Activated B cell treated with CpG ODN at 0.5 μM for 24 hours (primary cell): ENCODE data around the gene SBK3. TPM values are rescaled to one million over a fixed set of nuclear protein-coding genes. Genes with fewer than 3 reads are reported as not detected.

ENCODE experiments used
- ATAC-seq: fragments of 200-7000 bp; cut with Tn5 transposase; one replicate; pipeline ENCODE4 v1.10.0; 2021; ENCODE audit warnings: low read depth, mild to moderate bottlenecking, moderate library complexity
- CTCF ChIA-PET: fragments of 350-600 bp; sonication (Branson Sonifier 250); formaldehyde crosslinking; loops from one replicate; lab custom pipeline; 2021; ENCODE audit warnings: antibody characterized with exemption; lab: Charles Lee
- POLR2A ChIA-PET: fragments of 350-600 bp; sonication (Branson Sonifier 250); formaldehyde crosslinking; loops from one replicate; lab custom pipeline; 2021; ENCODE audit warnings: antibody characterized with exemption; lab: Charles Lee
- DNase-seq: peaks from one replicate; pipeline ENCODE4 v3.0.0; 2022
- H3K27ac Mint-ChIP-seq: one replicate; pipeline ENCODE4 v1.8.0; 2020; ENCODE audit warnings: mixed read lengths
- H3K27me3 Mint-ChIP-seq: one replicate; pipeline ENCODE4 v1.8.0; 2021; ENCODE audit warnings: mixed read lengths
- H3K36me3 Mint-ChIP-seq: one replicate; pipeline ENCODE4 v1.8.0; 2021; ENCODE audit warnings: low read depth, mixed read lengths
- H3K4me1 Mint-ChIP-seq: one replicate; pipeline ENCODE4 v1.8.0; 2021; ENCODE audit warnings: mixed read lengths
- H3K4me3 Mint-ChIP-seq: one replicate; pipeline ENCODE4 v1.8.0; 2020; ENCODE audit warnings: mild to moderate bottlenecking, mixed read lengths
- H3K9me3 Mint-ChIP-seq: one replicate; pipeline ENCODE4 v1.8.0; 2020; ENCODE audit warnings: mixed read lengths
- intact Hi-C: fragments of 100-400 bp; cut with micrococcal nuclease; formaldehyde crosslinking; loops from one replicate; pipeline ENCODE4 v1.15.1; 2024
- total RNA-seq: library from RNA; stranded (reverse); gene quantifications from 2 replicates; pipeline ENCODE4 v1.2.3, GENCODE V29; 2022
- TF ChIP-seq, protein P1 (sequence below): fragments of 200-600 bp; IDR thresholded peaks from one replicate; pipeline ENCODE4 v1.8.0; 2022; ENCODE audit warnings: antibody characterized with exemption, mild to moderate bottlenecking

The SBK3 gene
- total RNA-seq, 1 donor from 2014 or later = not detected

DNA sequence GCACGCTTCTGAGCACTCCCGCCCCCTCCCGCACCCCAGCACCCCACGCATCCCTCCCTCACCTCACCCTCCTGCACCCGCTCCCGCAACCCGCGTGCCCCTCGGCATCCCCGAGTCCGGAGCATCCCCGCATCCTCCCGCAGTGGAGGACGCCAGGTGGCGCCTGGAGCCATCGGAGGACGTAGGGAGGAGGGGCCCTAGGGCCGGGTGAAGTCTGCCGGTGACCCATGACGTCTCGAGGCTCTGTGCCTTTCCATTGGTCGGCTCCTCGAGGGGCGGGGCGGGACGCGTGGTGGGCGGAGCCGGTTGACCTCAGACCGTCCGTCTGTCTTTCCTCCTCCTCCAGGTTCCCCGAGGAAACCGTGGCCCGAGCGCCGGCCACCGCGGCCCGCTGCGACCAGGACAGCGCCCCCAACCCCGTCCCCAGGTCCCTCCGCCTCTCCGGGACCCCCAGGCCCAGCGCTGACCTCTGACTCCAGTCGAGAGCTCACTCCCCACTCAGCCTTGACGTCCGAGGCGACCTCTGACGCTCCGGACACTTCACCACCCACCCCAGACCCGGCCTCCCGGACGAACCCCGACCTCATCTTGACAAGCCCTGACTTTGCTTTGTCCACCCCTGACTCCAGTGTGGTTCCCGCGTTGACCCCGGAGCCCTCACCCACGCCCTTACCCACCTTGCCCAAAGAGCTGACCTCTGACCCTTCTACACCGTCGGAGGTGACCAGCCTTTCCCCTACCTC lies 28.3 kb downstream of the SBK3 start:
- Mint-ChIP-seq H3K36me3 (no peaks in the 10 kb centered on the region), H3K27ac (peak overlapping the region; percentile 87), H3K27me3 (peaks cover 10% of the 10 kb centered on the region), H3K4me1 (peaks cover 3% of the 10 kb centered on the region), H3K9me3 (no peaks in the 10 kb centered on the region), H3K4me3 (peak overlapping the region; percentile 76)
- intact Hi-C loops = loop anchor here (1.0 to 10.0 kb wide), 6 partner anchors 70 to 548 kb away; partner anchors contain the start of gene FIZ1
- ChIA-PET CTCF (interaction anchor here (0.6 to 1.9 kb wide), 5 partner anchors 13 to 115 kb away, joined by 3 to 27 read pairs (median 7); no protein-coding TSS in a partner anchor), POLR2A (interaction anchor here (0.6 to 1.5 kb wide), 6 partner anchors 82 to 118 kb away, joined by 4 to 14 read pairs (median 7); partner anchors contain the start of genes FIZ1, ZNF524, ZNF784 and ZNF865)
- TF ChIP-seq, protein P1, sequence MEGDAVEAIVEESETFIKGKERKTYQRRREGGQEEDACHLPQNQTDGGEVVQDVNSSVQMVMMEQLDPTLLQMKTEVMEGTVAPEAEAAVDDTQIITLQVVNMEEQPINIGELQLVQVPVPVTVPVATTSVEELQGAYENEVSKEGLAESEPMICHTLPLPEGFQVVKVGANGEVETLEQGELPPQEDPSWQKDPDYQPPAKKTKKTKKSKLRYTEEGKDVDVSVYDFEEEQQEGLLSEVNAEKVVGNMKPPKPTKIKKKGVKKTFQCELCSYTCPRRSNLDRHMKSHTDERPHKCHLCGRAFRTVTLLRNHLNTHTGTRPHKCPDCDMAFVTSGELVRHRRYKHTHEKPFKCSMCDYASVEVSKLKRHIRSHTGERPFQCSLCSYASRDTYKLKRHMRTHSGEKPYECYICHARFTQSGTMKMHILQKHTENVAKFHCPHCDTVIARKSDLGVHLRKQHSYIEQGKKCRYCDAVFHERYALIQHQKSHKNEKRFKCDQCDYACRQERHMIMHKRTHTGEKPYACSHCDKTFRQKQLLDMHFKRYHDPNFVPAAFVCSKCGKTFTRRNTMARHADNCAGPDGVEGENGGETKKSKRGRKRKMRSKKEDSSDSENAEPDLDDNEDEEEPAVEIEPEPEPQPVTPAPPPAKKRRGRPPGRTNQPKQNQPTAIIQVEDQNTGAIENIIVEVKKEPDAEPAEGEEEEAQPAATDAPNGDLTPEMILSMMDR = no peak
- DNase-seq (peak; percentile 92), ATAC-seq (peak; percentile 100)

DNA sequence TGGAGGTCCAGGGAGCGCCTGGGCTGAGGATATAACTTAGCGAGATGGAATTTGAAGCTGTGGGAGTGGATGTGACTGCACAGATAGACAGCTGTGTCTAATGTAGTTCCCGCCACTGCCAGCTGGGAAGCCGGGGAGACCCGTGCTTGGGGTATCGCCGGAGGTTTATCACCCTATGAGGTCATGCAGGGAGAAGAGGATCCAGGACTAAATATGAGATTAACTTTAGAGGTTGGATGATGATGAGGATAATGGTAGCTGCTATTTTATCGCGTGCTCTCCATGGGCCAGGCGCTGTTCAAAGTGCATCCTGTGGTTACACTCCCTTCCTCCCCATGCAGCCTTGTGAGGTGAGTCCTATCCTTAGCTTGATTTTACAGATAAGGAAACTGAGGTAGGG lies 37.2 kb downstream of the SBK3 start:
- no peaks in the 10 kb centered on the region for H3K36me3 Mint-ChIP-seq
- no peak overlapping the region for H3K27ac Mint-ChIP-seq
- H3K4me3 Mint-ChIP-seq = no peak overlapping the region
- H3K4me1 Mint-ChIP-seq = peaks cover 10% of the 10 kb centered on the region
- no peak for ATAC-seq
- DNase-seq = no peak
- intact Hi-C loops = loop anchor here (10.0 kb wide), 1 partner anchor 853 kb away; no protein-coding TSS in a partner anchor
- ChIA-PET CTCF (interaction anchor here (1.2 to 1.6 kb wide), 2 partner anchors 41 to 367 kb away, joined by 5 to 6 read pairs; no protein-coding TSS in a partner anchor), POLR2A (no interaction called here)
- TF ChIP-seq, protein P1 = no peak
- peaks cover 10% of the 10 kb centered on the region for H3K27me3 Mint-ChIP-seq
- no peaks in the 10 kb centered on the region for H3K9me3 Mint-ChIP-seq

DNA sequence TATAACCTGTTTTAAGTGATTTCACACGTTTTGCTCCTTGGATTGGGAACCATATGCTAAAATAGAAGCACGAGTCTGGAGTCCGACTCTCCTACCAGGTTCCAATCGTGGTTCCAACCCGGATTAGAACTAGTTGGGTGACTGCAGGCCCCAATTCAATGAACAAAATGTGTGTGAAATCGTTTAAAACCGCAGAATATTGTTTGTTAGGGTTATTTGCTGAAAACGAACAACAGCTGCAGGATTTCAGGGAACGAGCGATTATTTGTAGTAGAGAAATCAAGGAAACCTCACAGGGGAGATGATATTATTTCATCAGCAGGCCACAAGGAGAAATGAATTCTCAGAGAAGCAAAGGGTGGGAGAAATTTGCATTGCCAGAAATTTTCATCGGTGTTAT lies 40.4 kb downstream of the SBK3 start:
- Mint-ChIP-seq H3K4me1 (peaks cover 11% of the 10 kb centered on the region), H3K4me3 (no peak overlapping the region), H3K27me3 (peaks cover 3% of the 10 kb centered on the region), H3K9me3 (no peaks in the 10 kb centered on the region), H3K27ac (no peak overlapping the region), H3K36me3 (no peaks in the 10 kb centered on the region)
- intact Hi-C loops = loop anchor here (1.0 to 10.0 kb wide), 4 partner anchors 37 to 850 kb away; no protein-coding TSS in a partner anchor
- TF ChIP-seq, protein P1 = no peak
- ATAC-seq (no peak), DNase-seq (no peak)
- ChIA-PET CTCF (interaction anchor here (1.0 to 2.5 kb wide), 8 partner anchors 10 to 363 kb away, joined by 3 to 82 read pairs (median 13); partner anchors contain the start of genes TMEM238 and ZNF628), POLR2A (interaction anchor here (2.0 kb wide), 2 partner anchors 38 to 364 kb away, joined by 8 to 11 read pairs; no protein-coding TSS in a partner anchor)

DNA sequence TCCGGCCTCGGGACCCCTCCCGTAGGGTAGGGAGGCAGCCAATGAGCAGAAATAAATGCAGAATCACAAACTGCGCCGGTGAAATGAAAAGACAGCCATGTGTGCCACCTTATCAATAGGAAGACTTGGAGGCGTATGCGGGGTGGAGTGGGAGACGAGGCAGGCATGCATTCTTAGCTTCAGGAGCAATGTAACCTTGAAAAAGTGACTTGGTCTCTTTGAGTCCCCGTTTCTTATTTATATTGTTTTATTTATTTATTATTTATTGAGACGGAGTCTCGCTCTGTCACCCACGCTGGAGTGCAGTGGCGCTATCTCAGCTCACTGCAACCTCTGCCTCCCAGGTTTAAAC lies 41.1 kb downstream of the SBK3 start:
- ChIA-PET CTCF (interaction anchor here (0.5 to 2.5 kb wide), 32 partner anchors 10 to 623 kb away, joined by 3 to 82 read pairs (median 5); partner anchors contain the start of genes ISOC2, NAT14, TMEM238 and ZNF579), POLR2A (interaction anchor here (0.6 to 2.1 kb wide), 19 partner anchors 17 to 564 kb away, joined by 3 to 21 read pairs (median 5); partner anchors contain the start of genes FIZ1, ISOC2, KMT5C and NAT14)
- H3K4me3 Mint-ChIP-seq = peak overlapping the region; percentile 88
- ATAC-seq = no peak
- peak overlapping the region; percentile 91 for H3K27ac Mint-ChIP-seq
- peaks cover 11% of the 10 kb centered on the region for H3K4me1 Mint-ChIP-seq
- TF ChIP-seq, protein P1 = no peak
- H3K27me3 Mint-ChIP-seq = peaks cover 3% of the 10 kb centered on the region
- DNase-seq = no peak
- no peaks in the 10 kb centered on the region for H3K36me3 Mint-ChIP-seq
- intact Hi-C loops = loop anchor here (1.0 to 10.0 kb wide), 4 partner anchors 36 to 849 kb away; no protein-coding TSS in a partner anchor
- no peaks in the 10 kb centered on the region for H3K9me3 Mint-ChIP-seq
